Ishikawa (cell line): ENCODE data around the gene NKD2.

ENCODE experiments used
- EP300 ChIP-seq: IDR thresholded peaks from 2 replicates; pipeline ENCODE4 v1.6.1; 2012; ENCODE audit warnings: borderline replicate concordance
- TCF12 ChIP-seq: IDR thresholded peaks from 2 replicates; pipeline ENCODE4 v1.6.1; 2012; ENCODE audit warnings: low read depth

DNA sequence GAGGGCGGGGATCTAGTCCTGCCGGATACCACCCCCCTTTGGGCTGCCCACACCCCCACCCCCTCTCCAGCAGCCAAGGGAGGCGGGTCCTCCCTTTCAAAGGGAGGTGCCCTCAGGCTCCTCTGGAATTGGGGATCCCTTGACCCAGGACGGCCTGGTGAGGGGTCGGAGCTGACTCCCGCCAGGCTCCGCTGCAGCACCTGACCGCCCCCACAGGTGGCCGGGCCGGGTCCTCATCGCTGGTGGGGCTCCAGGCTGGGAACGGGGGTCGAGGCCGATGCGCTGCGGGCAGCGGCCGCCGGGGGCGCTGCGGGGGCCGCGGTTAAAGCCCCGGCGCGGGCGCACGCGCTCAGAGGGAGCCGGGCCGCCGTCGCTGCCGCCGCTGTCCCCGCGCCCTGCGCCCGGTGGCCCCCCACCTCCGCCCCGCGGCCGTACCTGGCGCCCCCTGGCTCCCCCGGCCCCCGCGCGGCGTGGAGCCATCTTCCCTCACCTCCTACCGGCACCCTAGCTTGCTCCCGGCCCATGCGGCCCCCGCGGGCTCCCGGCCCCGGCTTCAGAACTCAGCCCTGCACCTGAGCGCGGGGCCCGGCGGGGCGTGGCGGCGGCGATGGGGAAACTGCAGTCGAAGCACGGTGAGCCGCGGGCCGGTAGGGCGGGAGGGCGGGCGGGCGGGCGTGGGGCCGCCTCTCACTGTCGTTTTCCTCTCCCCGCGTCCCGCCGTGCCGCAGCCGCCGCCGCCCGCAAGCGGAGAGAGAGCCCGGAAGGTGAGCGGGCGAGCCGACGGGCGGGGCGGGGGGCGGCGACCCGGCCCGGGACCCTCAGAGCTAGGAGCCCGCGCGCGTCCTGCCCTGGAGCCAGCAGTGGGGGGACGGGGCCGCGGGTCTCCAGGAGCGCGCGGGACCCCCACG is at the start of gene NKD2:
- TF ChIP-seq TCF12 (no peak), EP300 (no peak)
